HG03159 (cell line): ENCODE measurements around the gene TNFSF12.
A peak's percentile ranks its signal among the peaks of the same experiment; 100 is the strongest.

Source experiments
- ATAC-seq: cut with Tn5 transposase; IDR thresholded peaks from one replicate; pipeline ENCODE4 v1.9.1; 2021; ENCODE audit warnings: mild to moderate bottlenecking, moderate library complexity; ENCODE audit not compliant: unreplicated experiment

Gene TNFSF12

DNA sequence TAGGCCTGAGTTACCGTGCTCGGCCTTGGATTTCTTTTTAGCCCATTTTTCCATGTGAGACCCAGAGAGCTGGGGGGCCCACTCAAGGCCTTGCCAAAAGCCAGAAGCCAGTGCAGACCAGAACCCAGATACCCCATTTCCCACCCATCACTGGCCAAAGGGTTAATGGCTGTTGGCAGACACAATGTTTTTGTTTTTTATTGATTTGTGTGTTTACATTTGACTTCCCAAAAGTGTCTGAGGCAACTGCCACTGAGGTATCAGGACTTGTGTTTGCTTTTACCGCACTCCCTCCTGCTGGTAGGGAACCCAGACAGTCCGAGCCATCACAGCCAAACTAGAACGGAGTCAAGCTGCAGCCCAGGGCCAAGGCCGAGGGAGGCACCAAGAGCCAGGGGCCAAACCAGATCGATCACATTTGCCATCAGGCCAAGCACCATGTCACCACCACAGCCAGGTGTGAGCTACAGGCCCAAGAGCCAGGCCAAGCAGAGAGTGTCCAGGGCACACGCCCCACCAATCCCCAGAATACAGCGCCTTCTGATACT lies 7.7 kb upstream of the TNFSF12 start:
- no peak for ATAC-seq

DNA sequence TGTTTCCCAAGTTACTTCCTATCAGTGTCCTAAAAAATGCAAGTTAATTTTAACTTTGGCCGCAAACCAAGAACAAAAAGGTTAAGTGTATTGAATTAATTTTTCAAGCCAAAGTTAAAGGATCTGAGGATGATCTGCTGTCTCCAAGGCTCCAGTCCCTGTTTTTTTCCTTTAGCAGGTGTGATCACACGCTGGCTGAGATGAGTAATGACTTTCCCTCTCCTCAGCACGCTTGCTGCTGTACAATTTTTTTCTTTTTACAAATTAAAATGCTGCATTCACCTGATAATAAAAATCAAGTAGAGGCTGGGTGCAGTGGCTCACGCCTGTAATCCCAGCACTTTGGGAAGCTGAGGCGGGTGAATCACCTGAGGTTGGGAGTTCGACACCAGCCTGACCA lies 3.9 kb upstream of the TNFSF12 start:
- no peak for ATAC-seq

DNA sequence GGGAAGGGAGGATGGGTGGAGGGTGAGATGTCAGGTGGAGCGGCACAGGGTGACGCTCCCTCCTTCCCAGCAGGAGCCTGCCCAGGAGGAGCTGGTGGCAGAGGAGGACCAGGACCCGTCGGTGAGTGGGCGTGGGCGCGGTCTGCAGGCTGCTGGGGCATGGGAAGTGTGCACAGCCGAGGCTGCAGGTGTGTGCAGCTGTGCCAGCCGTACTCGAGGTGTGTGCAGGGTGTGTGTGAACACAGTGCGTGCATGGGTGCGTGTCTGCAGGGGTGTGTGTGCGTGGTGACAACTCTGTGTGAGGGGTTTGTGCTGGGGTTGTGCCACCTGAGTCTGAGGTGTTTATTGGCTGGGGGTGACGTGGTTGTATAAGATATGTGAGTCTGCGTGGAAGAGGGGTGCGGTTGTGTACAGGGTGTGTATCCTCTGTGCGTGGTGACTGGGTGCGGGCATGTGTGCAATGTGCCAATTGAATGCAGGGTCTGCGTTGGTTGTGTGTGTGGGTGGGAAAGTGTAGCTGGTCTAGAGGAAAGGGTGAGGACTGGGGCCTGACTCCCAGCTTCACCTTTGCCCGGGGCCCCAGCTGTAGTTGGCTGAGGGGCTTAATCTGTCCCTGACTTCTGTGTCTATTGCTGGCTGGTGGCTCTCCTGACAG lies 670 bp downstream of the TNFSF12 start:
- ATAC-seq: no peak

DNA sequence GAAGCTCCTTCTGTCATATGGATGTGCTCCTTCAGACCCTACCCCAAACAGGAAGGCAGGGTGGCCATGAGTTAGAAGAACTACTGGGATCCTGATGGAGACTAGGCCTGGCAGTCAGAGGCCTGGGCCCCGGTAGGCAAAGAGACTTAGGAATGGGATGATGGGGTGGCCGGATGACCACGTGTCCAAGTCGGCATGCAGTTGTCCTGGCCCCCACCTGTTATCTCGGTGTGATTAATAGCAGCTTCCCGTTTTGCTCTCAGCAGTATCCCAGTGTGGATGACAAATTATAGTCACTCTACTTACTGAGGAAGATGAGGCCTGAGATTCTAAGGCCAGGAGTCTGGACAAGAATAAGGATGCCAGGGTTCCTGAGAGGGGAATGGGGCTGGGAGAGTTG lies 1.5 kb downstream of the TNFSF12 start:
- ATAC-seq: no peak

DNA sequence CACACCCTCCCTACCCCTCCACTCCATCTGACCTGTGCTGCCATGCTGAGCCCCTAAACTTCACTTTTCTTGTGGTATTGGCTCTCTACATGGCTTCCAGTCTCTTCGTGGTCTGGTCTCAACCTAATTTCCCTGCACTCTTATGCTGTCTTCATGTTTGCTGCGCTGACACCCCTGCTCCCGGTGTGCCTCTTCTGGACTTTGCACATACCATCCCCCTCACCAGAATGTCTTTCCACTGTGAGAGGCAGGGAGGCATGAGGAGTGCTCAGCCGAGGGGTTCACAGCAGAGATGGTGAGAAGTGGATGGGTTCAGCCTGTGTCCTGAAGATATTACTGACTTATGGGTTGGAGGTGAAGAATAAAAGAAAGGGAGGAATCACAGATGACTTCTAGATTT lies 2.5 kb downstream of the TNFSF12 start:
- no peak for ATAC-seq

DNA sequence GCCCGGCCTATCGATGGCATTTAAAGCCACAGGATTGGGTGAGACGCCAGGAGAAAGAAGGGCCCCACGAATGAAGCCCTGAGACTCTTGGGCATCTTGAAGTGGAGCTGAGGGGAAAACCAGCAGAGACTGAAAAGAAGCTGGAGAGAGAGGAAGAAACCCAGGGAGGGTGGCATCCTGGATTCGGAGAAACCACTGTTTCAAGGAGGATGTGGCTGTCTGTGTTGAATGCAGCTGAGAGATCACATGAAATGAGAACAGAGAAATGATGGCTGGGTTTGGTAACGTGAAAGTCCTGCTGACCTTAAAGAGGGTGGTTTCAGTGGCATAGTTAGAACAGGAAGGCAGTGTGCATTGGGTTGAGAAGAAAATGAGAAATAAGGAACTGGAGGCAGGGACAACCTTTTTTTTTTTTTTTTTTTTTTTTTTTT lies 3.8 kb downstream of the TNFSF12 start:
- ATAC-seq: peak; percentile 52

DNA sequence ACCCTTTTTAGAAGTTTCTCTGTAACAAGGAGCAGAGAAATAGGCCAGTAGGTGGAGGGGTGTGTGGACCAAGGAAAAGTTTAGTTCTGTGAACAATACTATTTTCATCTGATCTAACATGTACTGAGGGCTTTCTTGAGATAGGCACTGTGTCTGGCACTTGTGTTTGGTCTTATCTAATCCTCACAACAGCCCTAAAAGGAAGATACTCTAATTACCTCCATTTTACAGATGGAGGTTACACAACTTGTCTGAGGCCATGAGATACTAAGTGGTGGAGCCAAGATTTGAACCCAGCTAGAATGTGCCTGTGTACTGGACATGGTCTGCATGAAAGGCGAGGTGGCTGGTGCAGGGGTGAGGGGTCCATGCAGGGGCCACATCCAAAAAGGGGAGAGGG lies 4.5 kb downstream of the TNFSF12 start:
- no peak for ATAC-seq

DNA sequence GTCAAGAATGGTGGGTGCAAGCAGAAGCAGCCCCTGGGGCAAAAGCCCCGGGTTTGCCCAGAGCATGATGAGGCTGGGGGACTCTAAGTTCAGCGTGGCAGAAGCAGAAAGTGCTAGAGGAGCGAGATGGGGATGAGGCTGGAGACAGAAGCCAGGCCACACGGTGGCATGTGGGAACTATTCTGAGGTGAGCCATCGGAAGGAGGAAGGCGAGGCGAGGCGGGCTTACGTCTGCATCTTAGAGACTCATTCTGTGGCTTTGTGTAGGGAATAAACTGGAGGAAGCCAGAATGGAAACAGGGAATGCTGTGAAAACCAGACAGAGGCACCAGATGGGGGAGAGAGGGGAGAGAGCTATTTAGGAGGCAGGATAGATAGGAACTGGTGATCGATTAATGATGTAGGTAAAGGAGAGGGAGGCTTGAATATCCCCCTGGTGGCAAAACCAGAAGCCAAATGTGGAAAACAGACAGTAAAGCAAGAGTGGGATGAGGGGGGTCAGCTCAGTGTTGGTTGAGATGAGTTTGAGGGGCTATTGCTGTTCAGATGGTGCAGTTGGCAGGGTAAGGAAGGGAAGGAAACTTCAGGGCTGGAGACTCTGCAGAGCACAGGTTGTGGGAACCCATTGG lies 6.6 kb downstream of the TNFSF12 start:
- ATAC-seq: no peak

DNA sequence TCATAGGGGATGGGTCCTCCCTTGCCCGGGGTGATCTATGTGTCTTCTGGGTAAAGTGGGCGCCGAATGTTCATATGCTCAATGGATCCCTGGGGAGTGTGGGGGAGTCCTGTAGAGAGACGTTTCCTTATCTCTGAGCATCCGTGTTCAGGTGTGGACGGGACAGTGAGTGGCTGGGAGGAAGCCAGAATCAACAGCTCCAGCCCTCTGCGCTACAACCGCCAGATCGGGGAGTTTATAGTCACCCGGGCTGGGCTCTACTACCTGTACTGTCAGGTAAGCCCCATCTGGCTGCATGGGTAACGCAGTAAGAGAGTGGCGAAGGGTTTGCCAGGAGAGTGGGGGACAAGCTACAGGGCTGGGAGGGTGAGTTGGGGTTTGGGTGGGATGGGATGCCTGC lies 7.8 kb downstream of the TNFSF12 start:
- ATAC-seq: no peak

DNA sequence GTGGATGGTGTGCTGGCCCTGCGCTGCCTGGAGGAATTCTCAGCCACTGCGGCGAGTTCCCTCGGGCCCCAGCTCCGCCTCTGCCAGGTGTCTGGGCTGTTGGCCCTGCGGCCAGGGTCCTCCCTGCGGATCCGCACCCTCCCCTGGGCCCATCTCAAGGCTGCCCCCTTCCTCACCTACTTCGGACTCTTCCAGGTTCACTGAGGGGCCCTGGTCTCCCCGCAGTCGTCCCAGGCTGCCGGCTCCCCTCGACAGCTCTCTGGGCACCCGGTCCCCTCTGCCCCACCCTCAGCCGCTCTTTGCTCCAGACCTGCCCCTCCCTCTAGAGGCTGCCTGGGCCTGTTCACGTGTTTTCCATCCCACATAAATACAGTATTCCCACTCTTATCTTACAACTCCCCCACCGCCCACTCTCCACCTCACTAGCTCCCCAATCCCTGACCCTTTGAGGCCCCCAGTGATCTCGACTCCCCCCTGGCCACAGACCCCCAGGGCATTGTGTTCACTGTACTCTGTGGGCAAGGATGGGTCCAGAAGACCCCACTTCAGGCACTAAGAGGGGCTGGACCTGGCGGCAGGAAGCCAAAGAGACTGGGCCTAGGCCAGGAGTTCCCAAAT lies 8.4 kb downstream of the TNFSF12 start:
- ATAC-seq: no peak

DNA sequence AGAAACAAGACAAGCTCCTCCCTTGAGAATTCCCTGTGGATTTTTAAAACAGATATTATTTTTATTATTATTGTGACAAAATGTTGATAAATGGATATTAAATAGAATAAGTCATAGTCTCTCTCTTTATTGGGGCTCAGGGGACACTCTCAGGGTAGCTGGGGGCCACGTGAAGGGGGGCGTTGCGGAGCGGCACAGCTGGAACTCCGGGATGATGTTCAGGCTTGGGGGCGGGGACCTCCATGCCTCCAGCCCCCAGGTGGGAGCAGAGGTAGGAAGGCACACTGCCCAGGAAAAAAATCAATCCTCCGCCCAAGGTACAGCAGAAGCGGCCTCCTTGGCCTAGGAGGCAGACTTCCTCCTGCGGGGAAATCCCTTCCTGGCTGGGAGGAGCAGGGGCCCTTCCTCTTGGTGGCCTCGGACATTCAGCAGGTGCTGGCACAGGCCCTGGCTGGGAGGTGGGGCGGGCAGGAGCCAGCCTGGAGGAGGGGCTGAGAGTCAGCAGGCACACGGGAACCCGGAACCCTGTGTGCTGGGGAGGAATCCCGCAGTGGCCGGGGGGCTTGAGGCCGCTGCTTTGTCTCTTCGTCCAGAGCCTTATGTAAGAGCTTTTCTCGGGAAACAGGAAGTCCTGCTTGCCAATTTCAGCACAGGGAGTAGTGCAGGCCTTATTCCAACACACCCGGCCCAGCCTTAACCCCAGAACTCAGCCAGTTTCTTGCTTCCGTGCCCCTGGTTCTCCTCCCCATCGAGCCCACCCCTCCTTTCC lies 9.1 kb downstream of the TNFSF12 start:
- no peak for ATAC-seq

DNA sequence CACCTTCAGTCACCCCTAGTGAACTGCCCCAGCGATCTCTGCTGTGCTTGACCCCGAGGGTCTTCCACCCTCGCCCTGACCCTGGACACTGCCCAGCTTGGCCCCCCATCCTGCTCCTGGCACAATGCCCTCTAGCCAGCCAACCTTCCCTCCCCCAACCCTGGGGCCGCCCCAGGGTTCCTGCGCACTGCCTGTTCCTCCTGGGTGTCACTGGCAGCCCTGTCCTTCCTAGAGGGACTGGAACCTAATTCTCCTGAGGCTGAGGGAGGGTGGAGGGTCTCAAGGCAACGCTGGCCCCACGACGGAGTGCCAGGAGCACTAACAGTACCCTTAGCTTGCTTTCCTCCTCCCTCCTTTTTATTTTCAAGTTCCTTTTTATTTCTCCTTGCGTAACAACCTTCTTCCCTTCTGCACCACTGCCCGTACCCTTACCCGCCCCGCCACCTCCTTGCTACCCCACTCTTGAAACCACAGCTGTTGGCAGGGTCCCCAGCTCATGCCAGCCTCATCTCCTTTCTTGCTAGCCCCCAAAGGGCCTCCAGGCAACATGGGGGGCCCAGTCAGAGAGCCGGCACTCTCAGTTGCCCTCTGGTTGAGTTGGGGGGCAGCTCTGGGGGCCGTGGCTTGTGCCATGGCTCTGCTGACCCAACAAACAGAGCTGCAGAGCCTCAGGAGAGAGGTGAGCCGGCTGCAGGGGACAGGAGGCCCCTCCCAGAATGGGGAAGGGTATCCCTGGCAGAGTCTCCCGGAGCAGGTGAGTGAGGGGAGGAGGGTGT lies 9.9 kb downstream of the TNFSF12 start, which contains the start of gene TNFSF13:
TNFSF13 (plus strand) TSS at position 207 of the 776 bp plus-strand sequence; CDS start at position 497, 290 bp downstream.
- ATAC-seq: no peak

DNA sequence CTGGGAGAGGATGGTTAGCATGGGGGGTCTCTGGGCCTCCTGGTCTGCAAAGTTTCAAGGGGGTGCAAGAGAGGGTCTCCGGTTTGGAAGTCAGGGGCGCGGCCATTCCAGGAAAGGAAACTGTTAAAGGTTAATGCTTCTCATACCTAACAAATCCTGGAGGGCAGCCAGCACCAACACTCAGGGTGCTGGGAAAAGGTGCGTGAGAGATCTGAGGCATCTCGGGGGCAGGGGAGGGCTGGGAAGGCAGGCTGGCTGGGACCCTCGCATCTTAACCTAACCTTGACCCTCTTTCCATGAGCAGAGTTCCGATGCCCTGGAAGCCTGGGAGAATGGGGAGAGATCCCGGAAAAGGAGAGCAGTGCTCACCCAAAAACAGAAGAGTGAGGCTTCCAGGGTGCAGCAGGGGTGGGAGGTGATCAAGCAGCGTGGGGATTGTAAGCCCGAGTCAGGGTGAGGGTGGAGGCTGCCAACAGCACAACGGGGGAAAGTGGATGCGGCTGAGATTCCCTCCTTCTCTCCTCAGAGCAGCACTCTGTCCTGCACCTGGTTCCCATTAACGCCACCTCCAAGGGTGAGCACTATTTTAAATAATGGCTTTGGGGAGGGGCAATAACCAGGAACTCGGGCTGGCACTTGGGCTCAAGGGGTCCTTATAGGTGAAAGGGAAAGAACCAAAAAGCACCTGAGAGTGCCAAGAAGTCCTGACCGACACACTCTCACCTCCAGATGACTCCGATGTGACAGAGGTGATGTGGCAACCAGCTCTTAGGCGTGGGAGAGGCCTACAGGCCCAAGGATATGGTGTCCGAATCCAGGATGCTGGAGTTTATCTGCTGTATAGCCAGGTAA lies 10.7 kb downstream of the TNFSF12 start:
- no peak for ATAC-seq

DNA sequence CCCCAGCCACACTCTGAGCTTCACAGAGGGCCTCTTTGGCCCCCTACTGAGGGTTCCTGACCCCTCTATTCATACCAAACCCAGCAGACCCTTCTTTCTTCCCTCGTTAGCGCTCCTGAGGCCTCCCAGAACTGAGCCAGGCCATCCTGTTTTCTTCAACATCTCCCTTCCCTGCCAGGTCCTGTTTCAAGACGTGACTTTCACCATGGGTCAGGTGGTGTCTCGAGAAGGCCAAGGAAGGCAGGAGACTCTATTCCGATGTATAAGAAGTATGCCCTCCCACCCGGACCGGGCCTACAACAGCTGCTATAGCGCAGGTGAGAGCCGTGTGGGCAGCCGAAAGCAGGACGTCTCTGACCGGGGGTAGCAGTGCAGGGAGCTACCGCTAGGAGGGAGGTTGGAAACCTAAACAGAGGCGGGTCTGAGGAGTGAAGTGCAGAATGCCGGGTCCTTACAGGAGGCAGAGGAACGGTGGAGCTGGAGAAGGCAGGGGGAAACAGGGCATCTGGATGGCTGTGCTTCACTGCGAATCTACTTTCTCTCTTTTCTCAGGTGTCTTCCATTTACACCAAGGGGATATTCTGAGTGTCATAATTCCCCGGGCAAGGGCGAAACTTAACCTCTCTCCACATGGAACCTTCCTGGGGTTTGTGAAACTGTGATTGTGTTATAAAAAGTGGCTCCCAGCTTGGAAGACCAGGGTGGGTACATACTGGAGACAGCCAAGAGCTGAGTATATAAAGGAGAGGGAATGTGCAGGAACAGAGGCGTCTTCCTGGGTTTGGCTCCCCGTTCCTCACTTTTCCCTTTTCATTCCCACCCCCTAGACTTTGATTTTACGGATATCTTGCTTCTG lies 11.5 kb downstream of the TNFSF12 start:
- ATAC-seq: no peak

DNA sequence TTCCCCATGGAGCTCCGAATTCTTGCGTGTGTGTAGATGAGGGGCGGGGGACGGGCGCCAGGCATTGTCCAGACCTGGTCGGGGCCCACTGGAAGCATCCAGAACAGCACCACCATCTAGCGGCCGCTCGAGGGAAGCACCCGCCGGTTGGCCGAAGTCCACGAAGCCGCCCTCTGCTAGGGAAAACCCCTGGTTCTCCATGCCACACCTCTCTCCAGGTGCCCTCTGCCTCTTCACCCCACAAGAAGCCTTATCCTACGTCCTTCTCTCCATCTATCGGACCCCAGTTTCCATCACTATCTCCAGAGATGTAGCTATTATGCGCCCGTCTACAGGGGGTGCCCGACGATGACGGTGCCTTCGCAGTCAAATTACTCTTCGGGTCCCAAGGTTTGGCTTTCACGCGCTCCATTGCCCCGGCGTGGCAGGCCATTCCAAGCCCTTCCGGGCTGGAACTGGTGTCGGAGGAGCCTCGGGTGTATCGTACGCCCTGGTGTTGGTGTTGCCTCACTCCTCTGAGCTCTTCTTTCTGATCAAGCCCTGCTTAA lies 12.2 kb downstream of the TNFSF12 start:
- ATAC-seq: peak; percentile 30

DNA sequence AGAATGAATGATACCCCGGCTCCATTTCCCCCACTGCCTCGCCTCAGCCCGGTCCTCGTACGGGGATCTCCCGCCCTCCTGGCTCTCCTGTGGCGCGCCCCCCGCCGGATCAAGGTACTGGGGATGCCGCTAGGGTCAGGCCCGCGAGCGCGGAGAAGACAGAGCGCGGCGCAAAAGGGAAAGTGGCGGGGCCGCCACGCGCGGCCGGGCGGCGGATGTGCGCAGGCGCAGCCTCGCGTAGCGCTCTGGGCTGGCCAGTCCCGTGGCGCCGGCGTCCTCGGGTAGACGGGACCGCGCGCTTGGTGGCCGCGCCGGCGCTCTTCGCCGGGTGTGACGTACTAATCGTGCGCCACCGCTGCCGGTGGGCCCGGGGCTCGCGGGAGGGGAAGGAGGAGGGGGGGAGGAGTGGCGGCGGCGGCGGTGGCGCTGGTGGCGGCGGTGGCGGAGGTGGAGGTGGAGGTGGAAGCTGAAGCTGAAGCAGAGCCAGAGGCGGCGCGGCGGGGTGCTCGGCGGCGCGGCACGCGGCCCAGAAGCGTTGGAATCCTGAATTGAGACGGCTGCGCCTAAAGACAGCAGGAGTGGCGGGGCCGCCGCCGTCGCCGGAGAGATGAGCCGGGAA lies 12.8 kb downstream of the TNFSF12 start, which contains the start of gene SENP3:
SENP3 (plus strand) TSS at position 331 of the 619 bp plus-strand sequence. CDS start 1,158 bp downstream, outside the sequence.
- peak; percentile 61 for ATAC-seq

DNA sequence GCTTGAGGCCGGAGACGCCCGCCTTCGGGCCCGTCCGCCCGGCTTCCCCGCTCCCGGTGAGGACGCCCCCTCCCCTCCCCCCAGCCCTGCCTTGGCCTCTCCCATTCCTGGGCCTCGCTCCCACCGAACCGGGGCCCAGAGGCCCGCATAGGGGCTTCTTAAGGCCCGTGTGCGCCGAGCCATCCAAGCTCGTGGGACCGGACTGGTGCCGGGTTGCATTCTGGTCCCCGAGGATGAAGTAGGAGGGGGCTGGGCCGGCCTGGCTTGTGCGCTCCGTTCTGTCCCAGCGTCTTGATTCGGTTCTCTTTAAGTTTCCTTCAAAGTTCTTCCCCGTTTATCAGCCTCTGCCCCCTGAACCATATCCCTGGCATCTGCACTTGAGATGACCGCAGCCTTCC lies 13.3 kb downstream of the TNFSF12 start:
- no peak for ATAC-seq
